Endodermal cell (in vitro differentiated cells): ENCODE results near the gene OR2T33. TPM values are rescaled to one million over a fixed set of nuclear protein-coding genes. Genes with fewer than 3 reads are reported as not detected.
"Not testable (repeated sequence)": the region's sequence is repeated elsewhere in the genome, so short reads cannot be mapped to it uniquely, and the experiment has no call there.

Source experiments
- DNase-seq: peaks from one replicate; pipeline ENCODE4 v3.0.0-alpha.2; 2017
- H3K27ac ChIP-seq: 2 replicates; pipeline ENCODE4 v1.5.1; 2013; ENCODE audit warnings: mild to moderate bottlenecking, low read depth, low read length, moderate library complexity
- H3K27me3 ChIP-seq: 2 replicates; pipeline ENCODE4 v1.6.1; 2013; ENCODE audit warnings: mild to moderate bottlenecking, low read length, moderate library complexity; ENCODE audit not compliant: insufficient read depth, control insufficient read depth, poor library complexity, severe bottlenecking
- H3K36me3 ChIP-seq: 2 replicates; pipeline ENCODE4 v1.7.0; 2013; ENCODE audit warnings: mild to moderate bottlenecking, low read length, moderate library complexity; ENCODE audit not compliant: control insufficient read depth, insufficient read depth
- H3K4me1 ChIP-seq: one replicate; pipeline ENCODE4 v1.7.0; 2013; ENCODE audit warnings: low read length; ENCODE audit not compliant: control insufficient read depth, insufficient read depth
- H3K4me3 ChIP-seq: 2 replicates; pipeline ENCODE4 v1.5.1; 2013; ENCODE audit warnings: mild to moderate bottlenecking, low read length, moderate library complexity
- H3K9ac ChIP-seq: 2 replicates; pipeline ENCODE4 v1.6.1; 2013; ENCODE audit warnings: mild to moderate bottlenecking, low read length, moderate library complexity; ENCODE audit not compliant: poor library complexity, severe bottlenecking; ENCODE audit errors: extremely low read depth
- H3K9me3 ChIP-seq: 2 replicates; pipeline ENCODE4 v1.6.1; 2013; ENCODE audit warnings: mild to moderate bottlenecking, low read length, moderate library complexity; ENCODE audit not compliant: control insufficient read depth
- H3K27ac Mint-ChIP-seq: 2 replicates; pipeline ENCODE4 v1.8.0; 2020; ENCODE audit warnings: mixed read lengths
- H3K27me3 Mint-ChIP-seq: 2 replicates; pipeline ENCODE4 v1.8.0; 2021; ENCODE audit warnings: mild to moderate bottlenecking, mixed read lengths; ENCODE audit not compliant: insufficient read depth
- H3K36me3 Mint-ChIP-seq: 2 replicates; pipeline ENCODE4 v1.8.0; 2020; ENCODE audit warnings: low read depth, mixed read lengths
- H3K4me1 Mint-ChIP-seq: 2 replicates; pipeline ENCODE4 v1.8.0; 2020; ENCODE audit warnings: mixed read lengths
- H3K4me3 Mint-ChIP-seq: 2 replicates; pipeline ENCODE4 v1.8.0; 2020; ENCODE audit warnings: mild to moderate bottlenecking, moderate library complexity, mixed read lengths
- H3K9me3 Mint-ChIP-seq: 2 replicates; pipeline ENCODE4 v1.8.0; 2020; ENCODE audit warnings: mild to moderate bottlenecking, mixed read lengths
- CTCF ChIP-seq: fragments of 200-600 bp; sonication (generic); conservative IDR thresholded peaks from 2 replicates; pipeline ENCODE4 v1.5.0; 2021; ENCODE audit warnings: antibody characterized with exemption, mild to moderate bottlenecking
- WGBS, 2 experiments: methylation state at CpG; one replicate each; pipeline versions ENCODE4 v1.1.5 to v1.1.7; 2013; ENCODE audit warnings: missing lambda C conversion rate in 2 of 2, mixed read lengths in 1 of 2; ENCODE audit not compliant: insufficient coverage in 1 of 2, insufficient read length in 1 of 2; 5-methylcytosine and 5-hydroxymethylcytosine counted together
- long read RNA-seq, 4 experiments: library from polyadenylated mRNA in 2 of 4; library from RNA in 1 of 4; library from capped mRNA in 1 of 4; stranded (forward) in 3 of 4; unstranded in 1 of 4; transcript quantifications; one replicate each; pipeline ENCODE4 v2.0.0, GENCODE V29; 2020 to 2021; ENCODE audit warnings: inconsistent platforms in 1 of 4
- polyA plus RNA-seq, 2 experiments: library from polyadenylated mRNA; stranded (reverse); fragments of 50-300 nt; gene quantifications; one replicate each; pipeline ENCODE4 v1.2.3, GENCODE V29; 2013
- total RNA-seq, 2 donors: library from RNA; stranded (reverse); fragmentation: NEBNext Ultra II Directional in 1 of 2; extraction: Animal tissue kit (Norgen Biotek cat#: 25700) in 1 of 2; gene quantifications; 2 replicates in 1 of 2; 3 replicates in 1 of 2; pipeline ENCODE4 v1.2.1, GENCODE V29; 2021

Gene OR2T33
- not detected for total RNA-seq
- polyA plus RNA-seq (2013, experiment 1 of 2), result not detected
- polyA plus RNA-seq (2013, experiment 2 of 2), result not detected
- long read RNA-seq, experiment 1, result 0 reads
- long read RNA-seq, experiment 2, result 0 reads
- long read RNA-seq, experiment 3, result 0 reads
- long read RNA-seq, experiment 4, result 0 reads

- no peak within 1 kb of the TSS for H3K27ac Mint-ChIP-seq
- Histone ChIP-seq H3K4me1 (no peaks in the 10 kb centered on the region), H3K9ac (no peak within 1 kb of the TSS), H3K36me3 (no peaks in the 10 kb centered on the region), H3K9me3 (peaks cover 83% of the 10 kb centered on the region), H3K4me3 (no peak within 1 kb of the TSS), H3K27ac (no peak within 1 kb of the TSS), H3K27me3 (no peaks in the 10 kb centered on the region)
- H3K9me3 Mint-ChIP-seq, result peaks cover 78% of the 10 kb centered on the region
- H3K4me3 Mint-ChIP-seq, result no peak within 1 kb of the TSS
- H3K27me3 Mint-ChIP-seq, result no peaks in the 10 kb centered on the region
- 20% methylated on average over 1 of the region's 1 CpG; no CpG with 5 or more reads in 1 of the 2 experiments for WGBS, 2 experiments
- H3K4me1 Mint-ChIP-seq, result no peaks in the 10 kb centered on the region
- H3K36me3 Mint-ChIP-seq, result no peaks in the 10 kb centered on the region
- no peak for TF ChIP-seq CTCF
- no peak for DNase-seq
These were observed at the start of gene OR2T33 for GRCh38 chr1:248277876-248278275. TSS of gene OR2T33 (minus strand) at chr1:248277976. CDS start at chr1:248273814, 4,162 bp downstream.

- no peaks in the 10 kb centered on the region for H3K4me1 Mint-ChIP-seq
- no peak within 1 kb of the TSS for H3K4me3 Mint-ChIP-seq
- H3K4me3 ChIP-seq, result no peak within 1 kb of the TSS
- no peak for DNase-seq
- H3K36me3 Mint-ChIP-seq, result peaks cover 4% of the 10 kb centered on the region
- no peaks in the 10 kb centered on the region for H3K27me3 ChIP-seq
- no peak for TF ChIP-seq CTCF
- no peaks in the 10 kb centered on the region for H3K36me3 ChIP-seq
- H3K27ac Mint-ChIP-seq, result no peak within 1 kb of the TSS
- H3K27me3 Mint-ChIP-seq, result no peaks in the 10 kb centered on the region
- WGBS, 2 experiments, result 83% methylated on average over 1 of the region's 1 CpG; no CpG with 5 or more reads in 1 of the 2 experiments
- no peak within 1 kb of the TSS for H3K27ac ChIP-seq
- H3K4me1 ChIP-seq, result no peaks in the 10 kb centered on the region
- peaks cover 85% of the 10 kb centered on the region for H3K9me3 Mint-ChIP-seq
- peaks cover 66% of the 10 kb centered on the region for H3K9me3 ChIP-seq
- H3K9ac ChIP-seq, result no peak within 1 kb of the TSS
These were observed 46.7 kb upstream of the OR2T33 start, which contains the start of gene OR2M7 for GRCh38 chr1:248324468-248324867. TSS of gene OR2M7 (minus strand) at chr1:248324568. CDS start at chr1:248324568, 0 bp downstream.

GRCh38 chr1:248316796-248317195, 39.0 kb upstream of the OR2T33 start:
- Histone ChIP-seq H3K27ac (no peak overlapping the region), H3K27me3 (no peaks in the 10 kb centered on the region), H3K9me3 (peaks cover 93% of the 10 kb centered on the region), H3K4me1 (no peaks in the 10 kb centered on the region), H3K36me3 (no peaks in the 10 kb centered on the region), H3K4me3 (no peak overlapping the region), H3K9ac (no peak overlapping the region)
- no peaks in the 10 kb centered on the region for H3K4me1 Mint-ChIP-seq
- H3K9me3 Mint-ChIP-seq, result peaks cover 96% of the 10 kb centered on the region
- peaks cover 2% of the 10 kb centered on the region for H3K36me3 Mint-ChIP-seq
- no peak overlapping the region for H3K27ac Mint-ChIP-seq
- 68 to 83% methylated on average over 6 to 11 of the region's 11 CpGs for WGBS, 2 experiments
- TF ChIP-seq CTCF, result no peak
- no peak for DNase-seq
- no peaks in the 10 kb centered on the region for H3K27me3 Mint-ChIP-seq
- no peak overlapping the region for H3K4me3 Mint-ChIP-seq

- H3K27ac Mint-ChIP-seq, H3K4me3 Mint-ChIP-seq, H3K27me3 ChIP-seq, H3K4me1 ChIP-seq, H3K36me3 Mint-ChIP-seq, DNase-seq, H3K4me1 Mint-ChIP-seq, H3K9ac ChIP-seq, H3K4me3 ChIP-seq, H3K36me3 ChIP-seq, H3K27me3 Mint-ChIP-seq, H3K27ac ChIP-seq: not testable (repeated sequence)
- 76 to 87% methylated on average over 7 to 15 of the region's 15 CpGs for WGBS, 2 experiments
- peaks cover 66% of the 10 kb centered on the region for H3K9me3 ChIP-seq
- H3K9me3 Mint-ChIP-seq, result peaks cover 72% of the 10 kb centered on the region
These were observed 29.0 kb upstream of the OR2T33 start for GRCh38 chr1:248306740-248307139.
